Measurements from ENCODE around the gene UNC5B.

UNC5B gene

GRCh38 chr10:71319800-71320392, 107.5 kb downstream of the UNC5B start:
- H3K27me3 Mint-ChIP-seq, result no peaks in the 10 kb centered on the region
- H3K4me1 Mint-ChIP-seq, result peaks cover 24% of the 10 kb centered on the region
- no peaks in the 10 kb centered on the region for H3K9me3 Mint-ChIP-seq
- H3K36me3 Mint-ChIP-seq, result peaks cover 17% of the 10 kb centered on the region
- H3K4me3 Mint-ChIP-seq, result peak overlapping the region; percentile 99
- ATAC-seq, result no peak
- H3K27ac Mint-ChIP-seq, result peak overlapping the region; percentile 90

DNA sequence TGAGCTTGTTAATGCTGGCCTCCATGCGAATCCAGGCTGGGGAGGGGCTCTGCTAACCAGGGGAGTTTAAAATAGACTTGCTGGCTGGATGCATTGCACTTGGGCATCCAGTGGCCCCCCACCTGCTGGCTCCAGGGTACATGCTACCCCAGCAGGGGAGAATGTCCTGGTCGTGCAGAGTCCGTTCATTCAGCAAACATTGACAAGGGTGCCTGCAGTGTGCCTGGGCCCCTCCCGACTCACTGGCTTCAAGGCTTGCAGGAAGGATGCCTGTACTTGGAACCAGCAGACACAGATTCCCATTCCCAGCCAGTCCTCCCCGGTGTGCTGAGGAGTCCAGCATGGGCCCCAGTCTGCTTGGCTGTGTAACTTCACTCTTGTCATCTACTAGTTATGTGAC, 108.2 kb downstream of the UNC5B start:
- Mint-ChIP-seq H3K4me1 (peaks cover 23% of the 10 kb centered on the region), H3K9me3 (no peaks in the 10 kb centered on the region), H3K27me3 (no peaks in the 10 kb centered on the region), H3K36me3 (peaks cover 17% of the 10 kb centered on the region), H3K27ac (no peak overlapping the region), H3K4me3 (no peak overlapping the region)
- no peak for ATAC-seq

DNA sequence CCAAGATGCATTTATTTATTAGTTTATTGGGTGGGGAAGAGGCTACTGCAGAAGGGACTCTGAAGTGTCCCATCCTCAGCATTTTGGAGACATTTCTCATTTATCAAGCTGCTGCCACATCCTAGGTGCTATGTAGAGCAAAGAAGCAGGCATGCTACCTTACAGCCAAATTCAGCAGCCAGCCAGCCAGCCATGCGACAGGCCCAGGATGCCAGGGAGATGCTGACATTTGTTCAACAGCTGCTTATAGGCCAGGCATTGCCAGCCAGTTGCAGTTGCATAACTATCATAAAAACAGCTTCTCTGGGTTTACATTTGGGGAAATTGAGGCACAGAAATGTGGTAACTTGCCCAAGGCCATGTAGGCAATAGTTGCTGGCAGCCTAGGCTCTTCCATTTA, 109.0 kb downstream of the UNC5B start:
- Mint-ChIP-seq H3K36me3 (peaks cover 17% of the 10 kb centered on the region), H3K9me3 (no peaks in the 10 kb centered on the region), H3K27ac (no peak overlapping the region), H3K4me1 (peaks cover 20% of the 10 kb centered on the region), H3K4me3 (no peak overlapping the region), H3K27me3 (no peaks in the 10 kb centered on the region)
- ATAC-seq, result no peak

GRCh38 chr10:71323407-71323806, 111.0 kb downstream of the UNC5B start:
- no peak overlapping the region for H3K4me3 Mint-ChIP-seq
- H3K36me3 Mint-ChIP-seq, result peaks cover 33% of the 10 kb centered on the region
- no peaks in the 10 kb centered on the region for H3K9me3 Mint-ChIP-seq
- H3K27ac Mint-ChIP-seq, result no peak overlapping the region
- H3K27me3 Mint-ChIP-seq, result no peaks in the 10 kb centered on the region
- peaks cover 30% of the 10 kb centered on the region for H3K4me1 Mint-ChIP-seq
- ATAC-seq, result no peak

DNA sequence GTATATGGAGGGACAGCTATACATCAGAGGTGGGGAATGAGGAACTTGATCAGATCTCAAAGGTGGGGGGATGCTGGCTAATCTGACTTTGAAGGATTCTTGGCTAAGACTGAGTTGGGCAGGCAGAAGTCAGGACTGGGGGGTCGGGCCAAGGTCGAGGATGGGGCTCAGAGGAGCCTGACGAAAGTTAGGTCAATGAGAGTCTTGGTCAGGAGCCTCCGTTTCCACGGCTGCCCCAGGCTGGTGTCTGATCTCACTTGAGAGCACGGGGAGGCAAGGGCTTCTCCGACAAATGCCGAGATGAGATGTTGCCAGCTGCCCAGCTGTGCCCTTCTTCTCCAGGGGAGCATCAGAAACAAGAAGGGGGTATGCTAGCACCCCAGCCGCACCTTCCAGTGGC, 112.4 kb downstream of the UNC5B start:
- Mint-ChIP-seq H3K27ac (no peak overlapping the region), H3K4me1 (peaks cover 23% of the 10 kb centered on the region), H3K27me3 (no peaks in the 10 kb centered on the region), H3K36me3 (peaks cover 38% of the 10 kb centered on the region), H3K9me3 (no peaks in the 10 kb centered on the region), H3K4me3 (no peak overlapping the region)
- ATAC-seq, result no peak

GRCh38 chr10:71325267-71325666, 112.9 kb downstream of the UNC5B start:
- H3K4me3 Mint-ChIP-seq, result no peak overlapping the region
- H3K9me3 Mint-ChIP-seq, result no peaks in the 10 kb centered on the region
- H3K27ac Mint-ChIP-seq, result no peak overlapping the region
- H3K4me1 Mint-ChIP-seq, result peaks cover 22% of the 10 kb centered on the region
- no peak for ATAC-seq
- H3K27me3 Mint-ChIP-seq, result no peaks in the 10 kb centered on the region
- peaks cover 38% of the 10 kb centered on the region for H3K36me3 Mint-ChIP-seq

DNA sequence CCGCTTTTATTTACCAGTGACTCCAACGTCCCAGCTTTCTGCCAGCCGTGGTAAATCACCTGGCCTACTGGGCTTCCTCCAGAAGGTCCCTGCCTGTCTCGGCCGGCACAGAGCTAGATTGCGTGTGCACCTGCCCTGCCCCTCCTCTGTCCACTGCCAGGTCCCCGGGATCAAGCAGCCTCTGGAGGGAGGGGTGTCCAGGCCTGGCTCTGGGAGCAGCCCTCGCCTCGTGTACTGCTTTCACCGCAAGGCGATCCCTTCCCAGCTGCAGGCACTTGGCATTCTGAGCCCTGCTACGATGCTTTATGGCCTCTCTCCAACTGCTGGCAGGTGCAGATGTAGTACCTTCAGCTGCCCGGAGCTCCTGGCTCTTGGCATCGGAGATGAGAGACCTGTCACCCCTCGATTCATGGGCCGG, 114.1 kb downstream of the UNC5B start:
- peaks cover 44% of the 10 kb centered on the region for H3K36me3 Mint-ChIP-seq
- peaks cover 29% of the 10 kb centered on the region for H3K4me1 Mint-ChIP-seq

DNA sequence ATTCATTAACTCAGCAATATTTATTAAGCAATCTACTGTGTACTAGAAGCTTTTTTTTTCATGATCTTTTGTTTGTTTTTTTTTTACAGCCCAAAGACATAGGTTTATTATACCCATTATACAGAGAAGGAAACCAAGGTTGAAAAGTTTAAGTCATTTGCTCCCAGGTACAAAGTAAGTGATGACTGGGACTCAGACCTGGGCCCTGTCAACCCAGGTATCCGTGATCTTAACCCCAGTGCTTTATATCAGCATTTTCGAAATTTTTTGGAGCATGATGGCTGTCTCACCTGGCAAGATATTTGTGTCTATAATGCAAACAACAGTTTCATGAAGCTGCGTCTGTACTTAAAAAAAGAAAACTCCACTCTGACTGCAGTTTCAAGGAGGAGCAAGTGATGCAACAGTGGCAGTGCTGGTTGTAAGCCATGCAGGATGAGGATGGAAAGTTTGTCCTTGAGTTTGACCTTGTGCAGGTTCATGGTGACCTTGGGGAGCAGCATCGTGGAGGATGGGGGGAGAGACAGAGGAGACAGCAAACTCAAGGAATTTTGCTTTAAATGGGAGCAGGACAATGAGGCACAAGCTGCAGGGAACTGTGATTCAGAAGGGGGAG, 118.5 kb downstream of the UNC5B start:
- Mint-ChIP-seq H3K4me1 (peaks cover 42% of the 10 kb centered on the region), H3K4me3 (no peak overlapping the region), H3K27me3 (no peaks in the 10 kb centered on the region), H3K9me3 (no peaks in the 10 kb centered on the region), H3K36me3 (peaks cover 38% of the 10 kb centered on the region), H3K27ac (peak overlapping the region; percentile 4)
- no peak for ATAC-seq

More for the DNA sequence above, 114.1 kb downstream of the UNC5B start:
- ATAC-seq, result no peak
- H3K4me3 Mint-ChIP-seq, result no peak overlapping the region
- no peaks in the 10 kb centered on the region for H3K9me3 Mint-ChIP-seq
- no peak overlapping the region for H3K27ac Mint-ChIP-seq
- H3K27me3 Mint-ChIP-seq, result no peaks in the 10 kb centered on the region

GRCh38 chr10:71331736-71332135, 119.4 kb downstream of the UNC5B start:
- no peak for ATAC-seq
- Mint-ChIP-seq H3K4me3 (no peak overlapping the region), H3K4me1 (peaks cover 42% of the 10 kb centered on the region), H3K27me3 (no peaks in the 10 kb centered on the region), H3K27ac (no peak overlapping the region), H3K9me3 (no peaks in the 10 kb centered on the region), H3K36me3 (peaks cover 36% of the 10 kb centered on the region)

DNA sequence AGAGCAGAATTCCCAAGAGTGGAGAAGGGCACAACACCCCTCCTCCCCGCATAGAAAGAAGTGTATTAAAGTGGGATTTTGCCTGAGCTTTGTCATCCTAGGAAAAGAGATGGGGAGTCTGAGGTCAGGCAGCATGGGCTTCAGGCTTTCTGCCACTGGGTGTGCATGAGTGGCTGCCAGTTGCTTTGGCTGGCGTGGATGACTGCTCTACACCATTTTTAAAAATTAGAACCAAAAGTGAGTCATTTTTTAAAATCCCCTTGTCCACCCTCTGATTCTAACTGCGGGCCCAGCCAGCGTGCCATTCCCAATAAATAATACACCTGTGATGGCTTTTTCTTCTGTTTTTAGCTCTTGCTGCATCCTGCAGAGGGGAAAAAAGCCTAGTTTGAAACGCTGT, 120.1 kb downstream of the UNC5B start:
- no peak for ATAC-seq
- peak overlapping the region; percentile 84 for H3K27ac Mint-ChIP-seq
- no peaks in the 10 kb centered on the region for H3K27me3 Mint-ChIP-seq

DNA sequence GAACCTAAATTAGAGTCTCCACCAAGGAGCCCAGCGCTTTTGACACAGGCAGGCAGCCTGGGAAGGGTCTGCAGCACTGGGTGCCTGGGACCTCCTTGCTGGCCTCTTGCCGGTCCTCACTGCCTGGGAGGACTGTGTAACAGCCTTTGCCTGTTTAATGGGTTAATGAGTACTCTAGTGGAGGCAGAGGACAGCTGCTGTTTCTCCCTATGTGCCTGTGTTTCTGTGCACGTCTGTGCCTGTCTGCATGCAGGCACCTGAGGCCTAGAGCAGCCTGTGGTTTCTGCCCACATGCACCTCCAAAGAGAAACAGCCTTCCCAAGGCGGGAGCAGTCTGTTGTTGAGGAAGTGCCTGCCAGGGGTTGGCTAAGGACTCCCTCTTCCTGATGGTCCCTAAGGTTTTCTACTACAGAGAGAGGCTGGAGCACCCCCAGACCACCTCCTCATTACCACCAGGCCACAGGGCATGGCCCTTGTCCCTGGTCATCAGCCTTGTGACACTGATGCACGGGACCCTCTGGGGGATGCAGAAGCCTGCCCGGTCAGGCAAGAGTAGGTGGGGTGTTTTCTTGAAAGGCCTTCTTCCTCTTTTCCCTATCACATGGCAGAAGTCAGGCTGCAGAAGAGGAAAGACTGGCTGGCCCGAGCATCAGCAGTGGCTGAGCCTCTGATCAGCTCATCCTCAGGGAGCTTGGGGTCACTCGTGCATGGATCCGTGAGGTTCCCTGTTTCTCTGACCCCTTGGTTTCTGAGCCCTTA, 120.9 kb downstream of the UNC5B start:
- H3K36me3 Mint-ChIP-seq, result peaks cover 24% of the 10 kb centered on the region
- no peaks in the 10 kb centered on the region for H3K27me3 Mint-ChIP-seq
- ATAC-seq, result peak; percentile 87
- peak overlapping the region; percentile 84 for H3K27ac Mint-ChIP-seq
- H3K4me3 Mint-ChIP-seq, result peak overlapping the region; percentile 5
- H3K9me3 Mint-ChIP-seq, result no peaks in the 10 kb centered on the region
- H3K4me1 Mint-ChIP-seq, result peaks cover 32% of the 10 kb centered on the region

More for the DNA sequence above, 120.1 kb downstream of the UNC5B start:
- H3K36me3 Mint-ChIP-seq, result peaks cover 31% of the 10 kb centered on the region
- no peak overlapping the region for H3K4me3 Mint-ChIP-seq
- peaks cover 37% of the 10 kb centered on the region for H3K4me1 Mint-ChIP-seq
- H3K9me3 Mint-ChIP-seq, result no peaks in the 10 kb centered on the region

DNA sequence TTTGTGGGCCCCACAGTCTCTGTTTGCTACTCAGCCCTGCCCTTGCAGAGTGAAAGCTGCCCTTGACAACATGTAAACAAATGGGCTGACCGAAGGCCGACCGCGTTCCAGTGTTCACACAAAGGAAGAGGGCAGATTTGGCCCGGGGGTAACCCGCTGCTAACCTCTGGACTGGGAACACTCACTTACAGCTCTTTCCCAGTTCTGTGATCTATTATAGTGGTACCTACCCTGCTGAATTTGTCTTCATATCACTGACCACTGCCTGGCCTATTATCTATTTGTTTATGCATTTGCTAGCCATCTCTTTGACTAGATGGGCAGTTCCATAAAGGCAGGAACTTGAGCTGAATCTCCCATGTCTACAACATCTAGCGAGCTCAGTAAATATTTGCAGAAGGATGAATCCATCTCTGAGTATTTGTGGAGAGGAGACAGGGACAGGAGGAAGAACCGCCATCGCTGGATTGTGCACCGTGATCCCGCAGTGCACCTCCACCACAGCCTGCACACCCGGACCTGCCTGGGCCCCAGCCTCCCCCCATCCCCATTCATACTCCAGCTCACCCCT, 121.9 kb downstream of the UNC5B start:
- H3K27ac Mint-ChIP-seq, result peak overlapping the region; percentile 84
- no peak for ATAC-seq
- H3K27me3 Mint-ChIP-seq, result no peaks in the 10 kb centered on the region
- H3K36me3 Mint-ChIP-seq, result peaks cover 25% of the 10 kb centered on the region
- peaks cover 27% of the 10 kb centered on the region for H3K4me1 Mint-ChIP-seq
- no peaks in the 10 kb centered on the region for H3K9me3 Mint-ChIP-seq
- no peak overlapping the region for H3K4me3 Mint-ChIP-seq

GRCh38 chr10:71335173-71335708, 122.9 kb downstream of the UNC5B start:
- peak overlapping the region; percentile 15 for H3K27ac Mint-ChIP-seq
- H3K4me3 Mint-ChIP-seq, result no peak overlapping the region
- no peaks in the 10 kb centered on the region for H3K27me3 Mint-ChIP-seq
- H3K4me1 Mint-ChIP-seq, result peaks cover 27% of the 10 kb centered on the region
- no peak for ATAC-seq
- peaks cover 33% of the 10 kb centered on the region for H3K36me3 Mint-ChIP-seq
- H3K9me3 Mint-ChIP-seq, result no peaks in the 10 kb centered on the region

GRCh38 chr10:71336632-71337031, 124.3 kb downstream of the UNC5B start:
- Mint-ChIP-seq H3K4me3 (no peak overlapping the region), H3K36me3 (peaks cover 31% of the 10 kb centered on the region), H3K27me3 (no peaks in the 10 kb centered on the region), H3K27ac (peak overlapping the region; percentile 15), H3K4me1 (peaks cover 20% of the 10 kb centered on the region), H3K9me3 (no peaks in the 10 kb centered on the region)
- no peak for ATAC-seq

DNA sequence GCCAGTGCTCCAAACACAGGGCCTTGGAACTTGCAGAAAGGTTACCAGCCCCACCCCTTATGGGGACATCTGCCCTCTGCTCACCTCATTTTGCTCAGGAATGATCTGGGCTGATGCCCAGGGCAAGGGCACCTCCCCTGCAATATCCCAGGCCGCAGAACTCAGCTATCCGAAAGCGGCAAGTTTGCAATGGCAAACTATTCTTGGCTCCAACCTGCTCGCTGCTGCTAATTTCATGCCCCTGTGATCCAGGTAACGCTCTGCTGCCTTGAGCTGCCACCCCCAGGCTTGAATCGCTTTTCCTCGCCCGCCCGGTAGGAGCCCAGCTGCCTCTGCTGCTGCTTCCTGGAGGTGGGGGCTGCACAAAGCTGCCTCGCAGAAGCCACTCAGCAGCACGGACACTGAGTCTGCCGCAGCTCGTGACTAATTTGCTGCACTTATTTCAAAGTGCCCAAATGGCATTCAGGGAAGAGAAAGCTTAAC, 124.9 kb downstream of the UNC5B start:
- Mint-ChIP-seq H3K27me3 (no peaks in the 10 kb centered on the region), H3K4me3 (no peak overlapping the region), H3K36me3 (peaks cover 31% of the 10 kb centered on the region), H3K9me3 (no peaks in the 10 kb centered on the region), H3K27ac (no peak overlapping the region), H3K4me1 (peaks cover 20% of the 10 kb centered on the region)
- ATAC-seq, result no peak

Data from stimulated activated memory B cell treated with anti-CD40 and anti-IgM and Interleukin-4, amounts not matched to agents 10 μg/mL and 1 μg/mL and 100 μg/mL, for 72 hours (primary cell).